GM12878 (cell line): ENCODE results near the gene XG. TPM values are rescaled to one million over a fixed set of nuclear protein-coding genes. Genes with fewer than 3 reads are reported as not detected.

ENCODE experiments used
- ATAC-seq: fragments of 200-7000 bp; cut with Tn5 transposase; 3 replicates; pipeline ENCODE4 v1.9.1; 2020; ENCODE audit warnings: mild to moderate bottlenecking, moderate library complexity
- BruUV-seq: library from RNA; stranded (reverse); fragments of 400-500 nt; replicated peaks from 2 replicates; lab custom pipeline; 2021; lab: Mats Ljungman, UMichigan
- CTCF ChIA-PET: fragments of 300-600 bp; sonication (Branson Sonifier 250); formaldehyde crosslinking; extraction: SDS; loops from one replicate; lab custom pipeline; 2021; ENCODE audit warnings: inconsistent platforms; lab: Yijun Ruan, JAX
- POLR2A ChIA-PET: fragments of 350-600 bp; formaldehyde crosslinking; extraction: SDS; loops from one replicate; lab custom pipeline; 2021; ENCODE audit warnings: inconsistent platforms; lab: Charles Lee
- RAD21 ChIA-PET: fragments of 300-600 bp; sonication (Branson Sonifier 250); formaldehyde crosslinking; loops from one replicate; lab custom pipeline; 2023; ENCODE audit warnings: antibody characterized with exemption; ENCODE audit not compliant: unreplicated experiment; lab: Charles Lee
- SMC1A ChIA-PET: fragments of 300-600 bp; sonication (Branson Sonifier 250); formaldehyde crosslinking; loops from one replicate; lab custom pipeline; 2023; ENCODE audit not compliant: unreplicated experiment, uncharacterized antibody; lab: Charles Lee
- DNase-seq: peaks from one replicate; pipeline ENCODE4 v3.0.0-alpha.2; 2011; ENCODE audit warnings: low read depth, low spot score
- FAIRE-seq: peaks from 3 replicates; lab custom pipeline; 2011; peaks lifted over from hg19 to GRCh38; lab: Jason Lieb, UNC
- H2AFZ ChIP-seq: 2 replicates; pipeline ENCODE4 v1.6.0; 2011; ENCODE audit warnings: low read depth, low read length, control low read depth; ENCODE audit not compliant: control insufficient read depth
- H3K27ac ChIP-seq: 2 replicates; pipeline ENCODE4 v1.5.1; 2011; ENCODE audit warnings: control low read depth; ENCODE audit not compliant: control insufficient read depth, insufficient read depth
- H3K27me3 ChIP-seq, 2 experiments: replicated peaks in 1 of 2; 2 replicates each; pipeline versions ENCODE4 v1.6.0 to v1.6.1; 2011; ENCODE audit warnings: low read length in 1 of 2; ENCODE audit not compliant: control insufficient read depth in 2 of 2, insufficient read depth in 2 of 2
- H3K36me3 ChIP-seq, 2 experiments: 2 replicates each; pipeline ENCODE4 v1.5.1; 2011; ENCODE audit warnings: low read length in 1 of 2; ENCODE audit not compliant: control insufficient read depth in 2 of 2, insufficient read depth in 2 of 2
- H3K4me1 ChIP-seq: 2 replicates; pipeline ENCODE4 v1.6.1; 2011; ENCODE audit warnings: mild to moderate bottlenecking, low read length, moderate library complexity, mixed read lengths; ENCODE audit not compliant: control insufficient read depth, insufficient read depth
- H3K4me2 ChIP-seq: 2 replicates; pipeline ENCODE4 v1.6.0; 2011; ENCODE audit warnings: control low read depth; ENCODE audit not compliant: control insufficient read depth, insufficient read depth
- H3K4me3 ChIP-seq: fragments of 200-600 bp; sonication (generic); 2 replicates; pipeline ENCODE4 v1.5.1; 2016
- H3K79me2 ChIP-seq: 2 replicates; pipeline ENCODE4 v1.6.0; 2011; ENCODE audit warnings: low read length; ENCODE audit not compliant: control insufficient read depth, insufficient read depth
- H3K9ac ChIP-seq: 2 replicates; pipeline ENCODE4 v1.8.0; 2011; ENCODE audit warnings: low read length, control low read depth, mixed read lengths; ENCODE audit not compliant: control insufficient read depth, insufficient read depth
- H3K9me3 ChIP-seq: replicated peaks from 3 replicates; pipeline ENCODE4 v1.5.1; 2011; ENCODE audit warnings: mild to moderate bottlenecking, low read length; ENCODE audit not compliant: control insufficient read depth, insufficient read depth
- H4K20me1 ChIP-seq: 2 replicates; pipeline ENCODE4 v1.6.0; 2011; ENCODE audit not compliant: control insufficient read depth, insufficient read depth
- NR2C2 ChIP-seq: IDR thresholded peaks from 2 replicates; pipeline ENCODE4 v1.6.1; 2011; ENCODE audit warnings: borderline replicate concordance, low read depth; ENCODE audit not compliant: control insufficient read depth, insufficient read length
- WGBS: methylation state at CpG from one replicate; pipeline ENCODE4 v1.1.6; 2016; ENCODE audit warnings: low lambda C conversion rate; ENCODE audit not compliant: insufficient replicate concordance, insufficient coverage; ENCODE audit errors: missing lambda C conversion rate; 5-methylcytosine and 5-hydroxymethylcytosine counted together
- in situ Hi-C: fragments of 300-500 bp; cut with MboI; formaldehyde crosslinking; loops from 9 replicates; pipeline ENCODE4 v1.14.3; 2018; ENCODE audit warnings: mixed read lengths
- intact Hi-C: fragments of 100-400 bp; cut with micrococcal nuclease; formaldehyde crosslinking; loops from one replicate; pipeline ENCODE4 v1.14.2; 2022; ENCODE audit not compliant: unreplicated experiment
- polyA plus RNA-seq, 11 experiments: library from polyadenylated mRNA; depleted of rRNA in 4 of 11; unstranded in 6 of 11; stranded (reverse) in 5 of 11; fragments of >200 nt; fragmentation: Nextera tagmentation in 4 of 11; fragmentation: Illumina TruSeq in 1 of 11; extraction: Ambion mirVana in 4 of 11; extraction: Trizol in 1 of 11; gene quantifications; 1 replicate in 1 of 11; 2 replicates in 10 of 11; pipeline versions ENCODE4 v1.2.1 to v1.2.3, GENCODE V29; 2011 to 2016; ENCODE audit warnings: inconsistent platforms in 2 of 11, missing spikeins in 2 of 11, low read depth in 1 of 11
- total RNA-seq, 4 experiments: library from RNA; depleted of rRNA in 3 of 4; stranded (reverse); fragments of >200 nt in 3 of 4; fragmentation: Illumina TruSeq in 1 of 4; extraction: Trizol in 1 of 4; gene quantifications; 2 replicates each; pipeline versions ENCODE4 v1.2.1 to v1.2.3, GENCODE V29; 2013 to 2021
- TF ChIP-seq, protein P1 (sequence below): IDR thresholded peaks from 2 replicates; pipeline ENCODE4 v1.6.1; 2012; ENCODE audit warnings: improper control_type of control experiment, low read depth, low read length; ENCODE audit not compliant: insufficient replicate concordance
- TF ChIP-seq, protein P2 (sequence below): fragments of 150-350 bp; IDR thresholded peaks from 2 replicates; pipeline ENCODE4 v1.6.1; 2016; ENCODE audit warnings: low read depth, low read length

XG gene
- total and polyA plus RNA-seq, 10 of the 15 experiments (the other 5 are each of a cell fraction or from before 2014, with no cell fraction given), result not detected

DNA sequence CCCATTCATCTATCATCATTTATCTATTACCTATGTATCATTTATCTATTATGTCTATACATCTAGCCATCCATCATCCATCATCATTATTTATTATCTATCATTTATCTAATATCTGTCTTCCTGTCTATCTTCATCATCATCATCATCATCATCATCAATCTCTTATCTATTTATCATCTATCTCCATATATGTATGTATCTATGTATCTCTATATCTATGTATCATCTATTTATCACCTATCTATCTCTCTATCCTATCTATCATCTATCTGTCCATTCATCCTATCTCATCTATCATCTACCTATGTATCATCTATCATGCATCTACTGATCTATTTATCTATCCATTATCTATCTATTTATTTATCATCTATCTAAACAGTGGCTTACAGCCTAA is 73.0 kb downstream of the XG start (continued):
- TF ChIP-seq, protein P1, sequence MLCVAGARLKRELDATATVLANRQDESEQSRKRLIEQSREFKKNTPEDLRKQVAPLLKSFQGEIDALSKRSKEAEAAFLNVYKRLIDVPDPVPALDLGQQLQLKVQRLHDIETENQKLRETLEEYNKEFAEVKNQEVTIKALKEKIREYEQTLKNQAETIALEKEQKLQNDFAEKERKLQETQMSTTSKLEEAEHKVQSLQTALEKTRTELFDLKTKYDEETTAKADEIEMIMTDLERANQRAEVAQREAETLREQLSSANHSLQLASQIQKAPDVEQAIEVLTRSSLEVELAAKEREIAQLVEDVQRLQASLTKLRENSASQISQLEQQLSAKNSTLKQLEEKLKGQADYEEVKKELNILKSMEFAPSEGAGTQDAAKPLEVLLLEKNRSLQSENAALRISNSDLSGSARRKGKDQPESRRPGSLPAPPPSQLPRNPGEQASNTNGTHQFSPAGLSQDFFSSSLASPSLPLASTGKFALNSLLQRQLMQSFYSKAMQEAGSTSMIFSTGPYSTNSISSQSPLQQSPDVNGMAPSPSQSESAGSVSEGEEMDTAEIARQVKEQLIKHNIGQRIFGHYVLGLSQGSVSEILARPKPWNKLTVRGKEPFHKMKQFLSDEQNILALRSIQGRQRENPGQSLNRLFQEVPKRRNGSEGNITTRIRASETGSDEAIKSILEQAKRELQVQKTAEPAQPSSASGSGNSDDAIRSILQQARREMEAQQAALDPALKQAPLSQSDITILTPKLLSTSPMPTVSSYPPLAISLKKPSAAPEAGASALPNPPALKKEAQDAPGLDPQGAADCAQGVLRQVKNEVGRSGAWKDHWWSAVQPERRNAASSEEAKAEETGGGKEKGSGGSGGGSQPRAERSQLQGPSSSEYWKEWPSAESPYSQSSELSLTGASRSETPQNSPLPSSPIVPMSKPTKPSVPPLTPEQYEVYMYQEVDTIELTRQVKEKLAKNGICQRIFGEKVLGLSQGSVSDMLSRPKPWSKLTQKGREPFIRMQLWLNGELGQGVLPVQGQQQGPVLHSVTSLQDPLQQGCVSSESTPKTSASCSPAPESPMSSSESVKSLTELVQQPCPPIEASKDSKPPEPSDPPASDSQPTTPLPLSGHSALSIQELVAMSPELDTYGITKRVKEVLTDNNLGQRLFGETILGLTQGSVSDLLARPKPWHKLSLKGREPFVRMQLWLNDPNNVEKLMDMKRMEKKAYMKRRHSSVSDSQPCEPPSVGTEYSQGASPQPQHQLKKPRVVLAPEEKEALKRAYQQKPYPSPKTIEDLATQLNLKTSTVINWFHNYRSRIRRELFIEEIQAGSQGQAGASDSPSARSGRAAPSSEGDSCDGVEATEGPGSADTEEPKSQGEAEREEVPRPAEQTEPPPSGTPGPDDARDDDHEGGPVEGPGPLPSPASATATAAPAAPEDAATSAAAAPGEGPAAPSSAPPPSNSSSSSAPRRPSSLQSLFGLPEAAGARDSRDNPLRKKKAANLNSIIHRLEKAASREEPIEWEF, result no peak
- TF ChIP-seq, protein P2, sequence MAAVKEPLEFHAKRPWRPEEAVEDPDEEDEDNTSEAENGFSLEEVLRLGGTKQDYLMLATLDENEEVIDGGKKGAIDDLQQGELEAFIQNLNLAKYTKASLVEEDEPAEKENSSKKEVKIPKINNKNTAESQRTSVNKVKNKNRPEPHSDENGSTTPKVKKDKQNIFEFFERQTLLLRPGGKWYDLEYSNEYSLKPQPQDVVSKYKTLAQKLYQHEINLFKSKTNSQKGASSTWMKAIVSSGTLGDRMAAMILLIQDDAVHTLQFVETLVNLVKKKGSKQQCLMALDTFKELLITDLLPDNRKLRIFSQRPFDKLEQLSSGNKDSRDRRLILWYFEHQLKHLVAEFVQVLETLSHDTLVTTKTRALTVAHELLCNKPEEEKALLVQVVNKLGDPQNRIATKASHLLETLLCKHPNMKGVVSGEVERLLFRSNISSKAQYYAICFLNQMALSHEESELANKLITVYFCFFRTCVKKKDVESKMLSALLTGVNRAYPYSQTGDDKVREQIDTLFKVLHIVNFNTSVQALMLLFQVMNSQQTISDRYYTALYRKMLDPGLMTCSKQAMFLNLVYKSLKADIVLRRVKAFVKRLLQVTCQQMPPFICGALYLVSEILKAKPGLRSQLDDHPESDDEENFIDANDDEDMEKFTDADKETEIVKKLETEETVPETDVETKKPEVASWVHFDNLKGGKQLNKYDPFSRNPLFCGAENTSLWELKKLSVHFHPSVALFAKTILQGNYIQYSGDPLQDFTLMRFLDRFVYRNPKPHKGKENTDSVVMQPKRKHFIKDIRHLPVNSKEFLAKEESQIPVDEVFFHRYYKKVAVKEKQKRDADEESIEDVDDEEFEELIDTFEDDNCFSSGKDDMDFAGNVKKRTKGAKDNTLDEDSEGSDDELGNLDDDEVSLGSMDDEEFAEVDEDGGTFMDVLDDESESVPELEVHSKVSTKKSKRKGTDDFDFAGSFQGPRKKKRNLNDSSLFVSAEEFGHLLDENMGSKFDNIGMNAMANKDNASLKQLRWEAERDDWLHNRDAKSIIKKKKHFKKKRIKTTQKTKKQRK, result no peak

DNA sequence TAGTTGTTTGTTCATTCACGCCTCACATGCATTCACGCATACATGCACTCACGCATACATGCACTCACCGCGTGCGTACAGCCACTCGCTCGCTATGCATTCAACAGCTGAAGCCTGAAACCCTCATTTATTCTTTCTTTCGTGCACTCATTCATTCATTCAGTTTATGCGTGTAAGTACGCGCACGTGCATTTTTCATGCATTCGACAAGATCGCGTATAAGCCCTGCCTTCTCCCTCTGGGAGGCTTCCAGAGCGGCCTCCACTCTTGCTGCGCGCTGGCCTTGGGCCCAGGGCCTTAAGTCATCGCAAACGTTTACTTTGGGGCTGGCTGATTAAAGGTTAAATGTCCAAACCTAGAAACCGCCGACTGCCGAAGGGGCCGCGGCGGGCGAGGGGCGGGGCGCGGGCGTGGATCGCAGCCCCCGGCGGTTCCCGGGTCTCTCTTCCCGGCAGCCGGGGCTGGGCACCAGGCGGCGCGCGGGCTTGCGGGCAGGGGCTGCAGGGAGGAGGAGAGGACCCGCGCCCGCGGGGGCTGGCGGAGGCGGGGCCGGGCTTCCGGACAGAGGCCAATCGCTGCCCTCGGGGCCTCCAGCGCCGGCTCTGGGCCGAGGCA is 76.6 kb downstream of the XG start, which contains the start of gene GYG2:
GYG2 (plus strand) TSS at position 587 of the 615 bp plus-strand sequence. CDS start 1,259 bp downstream, outside the sequence.
- ChIA-PET CTCF (no interaction called here), RAD21 (no interaction called here), SMC1A (no interaction called here), POLR2A (no interaction called here)
- H4K20me1 ChIP-seq, result no peaks in the 10 kb centered on the region
- no TSS peak for BruUV-seq
- 71% methylated on average over 40 of the region's 56 CpGs for WGBS
- no peak within 1 kb of the TSS for H3K27ac ChIP-seq
- H3K36me3 ChIP-seq, result no peaks in the 10 kb centered on the region
- DNase-seq, result no peak
- H3K9ac ChIP-seq, result no peak within 1 kb of the TSS
- peaks cover 1% of the 10 kb centered on the region; the same call in 1 of the 3 replicates for H3K9me3 ChIP-seq
- intact Hi-C loops, result no loop called here
- FAIRE-seq, result no peak
- H3K4me1 ChIP-seq, result no peaks in the 10 kb centered on the region
- no peaks in the 10 kb centered on the region; a peak in 1 of 4 replicates for H3K27me3 ChIP-seq
- H3K4me3 ChIP-seq, result no peak within 1 kb of the TSS
- ATAC-seq, result no peak
- no peak within 1 kb of the TSS for H2AFZ ChIP-seq
- no peak for TF ChIP-seq NR2C2
- H3K4me2 ChIP-seq, result no peak within 1 kb of the TSS
- in situ Hi-C loops, result no loop called here
- no peaks in the 10 kb centered on the region for H3K79me2 ChIP-seq
